Measurements from ENCODE around the gene ZNF669.

- TF ChIP-seq, protein P1, sequence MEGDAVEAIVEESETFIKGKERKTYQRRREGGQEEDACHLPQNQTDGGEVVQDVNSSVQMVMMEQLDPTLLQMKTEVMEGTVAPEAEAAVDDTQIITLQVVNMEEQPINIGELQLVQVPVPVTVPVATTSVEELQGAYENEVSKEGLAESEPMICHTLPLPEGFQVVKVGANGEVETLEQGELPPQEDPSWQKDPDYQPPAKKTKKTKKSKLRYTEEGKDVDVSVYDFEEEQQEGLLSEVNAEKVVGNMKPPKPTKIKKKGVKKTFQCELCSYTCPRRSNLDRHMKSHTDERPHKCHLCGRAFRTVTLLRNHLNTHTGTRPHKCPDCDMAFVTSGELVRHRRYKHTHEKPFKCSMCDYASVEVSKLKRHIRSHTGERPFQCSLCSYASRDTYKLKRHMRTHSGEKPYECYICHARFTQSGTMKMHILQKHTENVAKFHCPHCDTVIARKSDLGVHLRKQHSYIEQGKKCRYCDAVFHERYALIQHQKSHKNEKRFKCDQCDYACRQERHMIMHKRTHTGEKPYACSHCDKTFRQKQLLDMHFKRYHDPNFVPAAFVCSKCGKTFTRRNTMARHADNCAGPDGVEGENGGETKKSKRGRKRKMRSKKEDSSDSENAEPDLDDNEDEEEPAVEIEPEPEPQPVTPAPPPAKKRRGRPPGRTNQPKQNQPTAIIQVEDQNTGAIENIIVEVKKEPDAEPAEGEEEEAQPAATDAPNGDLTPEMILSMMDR (IDR thresholded peaks at IDR 0.05): no peak
- peak; percentile 79 to 97 (median 95) for TF ChIP-seq POLR2A (IDR thresholded peaks at IDR 0.05)
These were observed at the start of gene ZNF669 for GRCh38 chr1:247103859-247104591.
